ENCODE results near the gene STAB1. TPM values are rescaled to one million over a fixed set of nuclear protein-coding genes. Genes with fewer than 3 reads are reported as not detected.

STAB1 gene
- total and polyA plus RNA-seq, 10 donors = 287 to 1,994 (median 586) TPM

DNA sequence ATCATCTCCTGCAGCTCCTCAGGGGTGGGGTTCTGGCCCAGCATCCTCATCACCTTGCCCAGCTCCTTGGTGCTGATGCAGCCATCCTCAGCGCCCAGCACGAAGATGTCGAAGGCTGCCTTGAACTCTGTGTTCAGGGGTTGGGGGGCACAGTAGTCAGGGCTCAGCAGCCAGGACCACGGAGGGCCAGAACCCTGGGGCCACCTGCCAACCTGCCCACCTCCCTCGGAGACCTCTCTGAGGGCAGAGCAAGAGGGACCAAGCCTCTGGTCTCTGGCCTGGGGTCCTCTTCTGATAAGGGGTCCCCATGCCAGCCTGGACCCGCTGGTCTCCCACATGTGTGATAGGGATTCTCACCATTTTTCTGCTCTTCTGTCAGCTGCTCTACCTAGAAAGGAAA, 43.0 kb upstream of the STAB1 start:
- Histone ChIP-seq H3K4me1 (peaks cover 20 to 37% (median 26%) of the 10 kb centered on the region in 6 donors), H3K27ac (no peak overlapping the region), H3K4me3 (no peak overlapping the region), H3K27me3 (replicated peaks in 1 of 7) (no peaks in the 10 kb centered on the region), H3K9me3 (no peaks in the 10 kb centered on the region), H3K36me3 (no peaks in the 10 kb centered on the region)
- DNase-seq = no peak
- intact Hi-C loops (cut with DNase I; ENCODE audit: low total_unique reads) = no loop called here
- 91 to 100% (median 95%) methylated on average over 3 to 6 of the region's 6 CpGs for WGBS, 5 donors
- TF ChIP-seq, protein P1, sequence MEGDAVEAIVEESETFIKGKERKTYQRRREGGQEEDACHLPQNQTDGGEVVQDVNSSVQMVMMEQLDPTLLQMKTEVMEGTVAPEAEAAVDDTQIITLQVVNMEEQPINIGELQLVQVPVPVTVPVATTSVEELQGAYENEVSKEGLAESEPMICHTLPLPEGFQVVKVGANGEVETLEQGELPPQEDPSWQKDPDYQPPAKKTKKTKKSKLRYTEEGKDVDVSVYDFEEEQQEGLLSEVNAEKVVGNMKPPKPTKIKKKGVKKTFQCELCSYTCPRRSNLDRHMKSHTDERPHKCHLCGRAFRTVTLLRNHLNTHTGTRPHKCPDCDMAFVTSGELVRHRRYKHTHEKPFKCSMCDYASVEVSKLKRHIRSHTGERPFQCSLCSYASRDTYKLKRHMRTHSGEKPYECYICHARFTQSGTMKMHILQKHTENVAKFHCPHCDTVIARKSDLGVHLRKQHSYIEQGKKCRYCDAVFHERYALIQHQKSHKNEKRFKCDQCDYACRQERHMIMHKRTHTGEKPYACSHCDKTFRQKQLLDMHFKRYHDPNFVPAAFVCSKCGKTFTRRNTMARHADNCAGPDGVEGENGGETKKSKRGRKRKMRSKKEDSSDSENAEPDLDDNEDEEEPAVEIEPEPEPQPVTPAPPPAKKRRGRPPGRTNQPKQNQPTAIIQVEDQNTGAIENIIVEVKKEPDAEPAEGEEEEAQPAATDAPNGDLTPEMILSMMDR (IDR thresholded peaks at IDR 0.05 in 8 of 11, conservative IDR thresholded peaks at IDR 0.05 in 3 of 11) = no peak
- TF ChIP-seq POLR2AphosphoS5 (IDR thresholded peaks at IDR 0.05) (no peak), POLR2A (IDR thresholded peaks at IDR 0.05) (no peak)

DNA sequence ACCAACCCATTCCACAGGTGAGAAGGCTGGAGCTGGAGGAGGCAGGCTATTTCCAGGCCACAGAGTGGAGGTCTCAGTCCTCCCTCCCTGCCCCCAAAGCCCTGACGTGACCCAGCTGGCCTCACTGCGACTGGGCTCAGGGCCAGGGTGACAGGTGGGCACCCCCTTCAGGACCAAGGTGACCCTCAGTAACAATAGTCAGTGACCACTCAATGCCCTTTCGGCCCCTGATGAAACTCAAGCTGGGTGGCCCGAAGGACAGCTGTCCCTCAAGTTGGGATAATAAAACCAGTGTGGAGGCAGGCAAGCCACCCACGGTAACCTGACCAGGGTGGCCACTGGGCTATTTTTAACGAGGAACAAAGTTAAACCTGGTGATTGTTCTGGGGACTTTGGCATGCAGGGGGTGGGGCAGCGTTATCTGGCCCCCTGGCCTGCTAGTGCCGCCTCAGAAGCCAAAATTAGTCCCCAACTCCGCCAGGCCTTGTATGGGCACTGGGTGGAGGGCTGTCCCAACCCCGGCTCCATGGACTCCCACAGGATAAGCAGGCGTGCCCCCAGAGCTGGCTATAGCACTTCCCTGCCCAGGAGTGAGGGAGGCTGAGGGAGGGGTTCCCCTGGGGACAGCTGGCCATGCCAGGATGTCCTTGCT, 42.4 kb upstream of the STAB1 start:
- Histone ChIP-seq H3K4me1 (peaks cover 22 to 40% (median 31%) of the 10 kb centered on the region in 6 donors), H3K36me3 (peaks cover 0 to 3% (median 0%) of the 10 kb centered on the region in 6 donors), H3K27ac (no peak overlapping the region), H3K27me3 (replicated peaks in 1 of 7) (no peaks in the 10 kb centered on the region), H3K4me3 (no peak overlapping the region), H3K9me3 (no peaks in the 10 kb centered on the region)
- intact Hi-C loops (cut with DNase I; ENCODE audit: low total_unique reads) = no loop called here
- 85 to 93% (median 87%) methylated on average over 4 to 11 of the region's 11 CpGs for WGBS, 5 donors
- no peak for DNase-seq
- TF ChIP-seq POLR2AphosphoS5 (IDR thresholded peaks at IDR 0.05) = no peak
- TF ChIP-seq, protein P1 (IDR thresholded peaks at IDR 0.05 in 8 of 11, conservative IDR thresholded peaks at IDR 0.05 in 3 of 11) = no peak
- no peak for TF ChIP-seq POLR2A (IDR thresholded peaks at IDR 0.05)

DNA sequence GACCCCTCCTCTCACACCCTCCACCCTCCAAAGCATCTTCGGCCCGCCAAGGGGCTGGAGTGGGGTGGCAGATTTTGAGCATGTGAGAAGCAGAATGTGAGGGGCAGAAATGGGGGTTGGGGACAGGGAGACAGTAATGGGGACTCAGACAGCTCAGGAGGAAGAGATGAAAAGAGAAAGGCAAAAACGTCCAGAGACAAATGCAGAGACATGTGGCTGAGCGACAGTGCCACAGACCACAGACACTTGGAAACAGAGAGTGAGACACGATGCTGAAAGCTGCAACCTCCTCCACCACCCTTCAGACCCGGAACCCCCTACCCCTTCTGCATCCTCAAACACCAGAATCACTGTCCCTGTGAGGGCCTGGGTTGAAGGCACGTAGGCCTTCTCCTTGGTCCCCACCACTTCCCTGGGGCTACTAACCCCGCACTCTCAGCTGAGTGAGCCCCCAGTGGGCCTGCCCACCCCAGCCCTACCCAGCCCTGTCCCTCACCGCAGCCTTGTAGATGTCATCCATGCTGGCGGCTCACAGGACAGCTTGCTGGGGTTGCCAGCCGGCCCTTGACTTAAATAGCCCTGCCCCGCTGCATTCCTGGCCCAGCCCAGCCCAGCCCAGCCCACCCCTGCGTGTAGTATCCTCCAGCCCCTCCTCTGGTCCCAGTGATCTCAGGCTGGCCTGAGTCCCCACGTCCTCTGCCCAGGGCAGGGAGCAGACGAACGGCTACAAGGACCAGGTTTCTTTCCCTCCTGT, 41.5 kb upstream of the STAB1 start, which contains the start of gene TNNC1:
Gene TNNC1 (minus strand): TSS at position 546 of the 754 bp plus-strand sequence. CDS start 26 bp downstream, at position 520.
- Histone ChIP-seq H3K4me1 (peaks cover 22 to 49% (median 36%) of the 10 kb centered on the region in 6 donors), H3K27me3 (replicated peaks in 1 of 7) (no peaks in the 10 kb centered on the region), H3K9me3 (no peaks in the 10 kb centered on the region), H3K27ac (peak within 1 kb of the TSS; percentile 88 to 96 (median 92)), H3K36me3 (peaks cover 0 to 13% (median 4%) of the 10 kb centered on the region in 6 donors), H3K4me3 (peak within 1 kb of the TSS in 7 of 8 donors; percentile 53 to 91 (median 70))
- peak; percentile 67 for DNase-seq
- 74 to 83% (median 78%) methylated on average over 10 to 16 of the region's 16 CpGs for WGBS, 5 donors
- TF ChIP-seq, protein P1 (IDR thresholded peaks at IDR 0.05 in 8 of 11, conservative IDR thresholded peaks at IDR 0.05 in 3 of 11) = no peak
- TF ChIP-seq POLR2AphosphoS5 (IDR thresholded peaks at IDR 0.05) = no peak
- TF ChIP-seq POLR2A (IDR thresholded peaks at IDR 0.05) = no peak
- intact Hi-C loops (cut with DNase I; ENCODE audit: low total_unique reads) = no loop called here
